Measurements from ENCODE around the gene MIDN.
A peak's percentile ranks its signal among the peaks of the same experiment; 100 is the strongest.

GRCh38 chr19:1243768-1244692, 4.4 kb upstream of the MIDN start:
- no peak for TF ChIP-seq EZH2 (IDR thresholded peaks at IDR 0.05; ENCODE audit: borderline replicate concordance, low read depth, low read length, severe bottlenecking)
- TF ChIP-seq, protein P1, sequence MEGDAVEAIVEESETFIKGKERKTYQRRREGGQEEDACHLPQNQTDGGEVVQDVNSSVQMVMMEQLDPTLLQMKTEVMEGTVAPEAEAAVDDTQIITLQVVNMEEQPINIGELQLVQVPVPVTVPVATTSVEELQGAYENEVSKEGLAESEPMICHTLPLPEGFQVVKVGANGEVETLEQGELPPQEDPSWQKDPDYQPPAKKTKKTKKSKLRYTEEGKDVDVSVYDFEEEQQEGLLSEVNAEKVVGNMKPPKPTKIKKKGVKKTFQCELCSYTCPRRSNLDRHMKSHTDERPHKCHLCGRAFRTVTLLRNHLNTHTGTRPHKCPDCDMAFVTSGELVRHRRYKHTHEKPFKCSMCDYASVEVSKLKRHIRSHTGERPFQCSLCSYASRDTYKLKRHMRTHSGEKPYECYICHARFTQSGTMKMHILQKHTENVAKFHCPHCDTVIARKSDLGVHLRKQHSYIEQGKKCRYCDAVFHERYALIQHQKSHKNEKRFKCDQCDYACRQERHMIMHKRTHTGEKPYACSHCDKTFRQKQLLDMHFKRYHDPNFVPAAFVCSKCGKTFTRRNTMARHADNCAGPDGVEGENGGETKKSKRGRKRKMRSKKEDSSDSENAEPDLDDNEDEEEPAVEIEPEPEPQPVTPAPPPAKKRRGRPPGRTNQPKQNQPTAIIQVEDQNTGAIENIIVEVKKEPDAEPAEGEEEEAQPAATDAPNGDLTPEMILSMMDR (IDR thresholded peaks at IDR 0.05; ENCODE audit: extremely low read depth in 1 of 2, insufficient read depth in 1 of 2, low read depth in 1 of 2, low read length in 2 of 2): peak; percentile 97 to 99

Data from endothelial cell of umbilical vein (primary cell).